K562 (cell line): ENCODE data around the gene FAM149B1. TPM values are rescaled to one million over a fixed set of nuclear protein-coding genes. Genes with fewer than 3 reads are reported as not detected.

Experiments
- ARHGAP35 ChIP-seq: fragments of 450-650 bp; IDR thresholded peaks from 2 replicates; pipeline ENCODE4 v1.6.1; 2018; ENCODE audit not compliant: partially characterized antibody
- DNMT1 ChIP-seq: fragments of 450-650 bp; IDR thresholded peaks from 2 replicates; pipeline ENCODE4 v1.6.1; 2016; ENCODE audit warnings: antibody characterized with exemption, mild to moderate bottlenecking
- HNRNPUL1 ChIP-seq: fragments of 200-400 bp; formaldehyde crosslinking; IDR thresholded peaks from 2 replicates; pipeline ENCODE4 v1.6.1; 2017; ENCODE audit warnings: low read length
- KDM1A ChIP-seq, 2 experiments: fragments of 450-650 bp; IDR thresholded peaks; 2 replicates each; pipeline ENCODE4 v1.6.1; 2016; ENCODE audit warnings: mild to moderate bottlenecking in 2 of 2
- U2AF2 ChIP-seq: fragments of 200-400 bp; formaldehyde crosslinking; optimal IDR thresholded peaks from 2 replicates; pipeline ENCODE3; 2017; ENCODE audit warnings: low read depth, mild to moderate bottlenecking, low read length
- ZFP36 ChIP-seq: fragments of 150-350 bp; IDR thresholded peaks from 2 replicates; pipeline ENCODE4 v1.6.1; 2018; ENCODE audit warnings: low read length, low read depth; ENCODE audit not compliant: partially characterized antibody
- ZNF239 ChIP-seq: fragments of 250-450 bp; sonication (Bioruptor Pico); IDR thresholded peaks from 2 replicates; pipeline ENCODE4 v1.4.0; 2020; ENCODE audit warnings: mild to moderate bottlenecking
- ZNF668 ChIP-seq: fragments of 250-450 bp; sonication (Bioruptor Pico); IDR thresholded peaks from 2 replicates; pipeline ENCODE4 v1.8.0; 2022; ENCODE audit warnings: mild to moderate bottlenecking, inconsistent platforms
- polyA plus RNA-seq, 8 experiments: library from polyadenylated mRNA; depleted of rRNA in 4 of 8; stranded (reverse) in 5 of 8; unstranded in 3 of 8; fragments of >200 nt; fragmentation: Nextera tagmentation in 2 of 8; fragmentation: Illumina TruSeq in 1 of 8; extraction: Ambion mirVana in 2 of 8; extraction: Trizol in 1 of 8; gene quantifications; 2 replicates each; pipeline versions ENCODE4 v1.2.1 to v1.2.3, GENCODE V29; 2011 to 2014; ENCODE audit warnings: inconsistent platforms in 1 of 8, missing spikeins in 1 of 8
- total RNA-seq, 7 experiments: library from RNA; depleted of rRNA in 6 of 7; stranded (reverse); fragments of >200 nt in 6 of 7; fragmentation: Illumina TruSeq in 2 of 7; extraction: Trizol in 2 of 7; gene quantifications; 2 replicates each; pipeline versions ENCODE4 v1.2.1 to v1.2.3, GENCODE V29; 2011 to 2021; ENCODE audit warnings: low replicate concordance in 1 of 7
- TF ChIP-seq, protein P1 (sequence below): fragments of 250-450 bp; sonication (Bioruptor Pico); IDR thresholded peaks from 2 replicates; pipeline ENCODE4 v1.5.0; 2022; ENCODE audit warnings: mild to moderate bottlenecking
- TF ChIP-seq, protein P2 (sequence below): fragments of 250-450 bp; sonication (Bioruptor Pico); IDR thresholded peaks from 2 replicates; pipeline ENCODE4 v1.8.0; 2022; ENCODE audit warnings: inconsistent platforms
- TF ChIP-seq, protein P3 (sequence below): fragments of 150-350 bp; conservative IDR thresholded peaks from 2 replicates; pipeline ENCODE4 v1.6.1; 2014; ENCODE audit warnings: low read length
- TF ChIP-seq, protein P4 (sequence below): fragments of 250-450 bp; sonication (Bioruptor Pico); IDR thresholded peaks from 2 replicates; pipeline ENCODE4 v1.9.0; 2021; ENCODE audit warnings: mild to moderate bottlenecking

FAM149B1 gene
- total and polyA plus RNA-seq, 9 of the 15 experiments (the other 6 are each of a cell fraction or from before 2014, with no cell fraction given) = 4.2 to 18.5 (median 9.3) TPM

DNA sequence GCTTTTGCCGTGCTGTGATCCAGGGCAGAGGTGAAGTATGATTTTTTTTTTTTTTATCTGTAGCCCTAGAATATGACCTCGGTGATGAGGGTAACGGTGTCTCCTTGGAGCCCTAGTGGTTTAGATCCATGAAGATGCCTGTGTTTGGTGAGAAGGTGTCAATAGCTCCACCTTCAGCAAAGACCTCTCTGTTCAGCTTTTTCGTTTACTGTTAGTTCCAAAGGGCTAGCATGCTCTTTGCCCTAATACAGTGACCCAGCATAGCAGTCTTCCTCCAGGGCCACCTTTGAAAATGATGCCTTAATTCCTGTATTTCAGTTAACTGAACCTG, 85.3 kb downstream of the FAM149B1 start (continued):
- TF ChIP-seq, protein P1, sequence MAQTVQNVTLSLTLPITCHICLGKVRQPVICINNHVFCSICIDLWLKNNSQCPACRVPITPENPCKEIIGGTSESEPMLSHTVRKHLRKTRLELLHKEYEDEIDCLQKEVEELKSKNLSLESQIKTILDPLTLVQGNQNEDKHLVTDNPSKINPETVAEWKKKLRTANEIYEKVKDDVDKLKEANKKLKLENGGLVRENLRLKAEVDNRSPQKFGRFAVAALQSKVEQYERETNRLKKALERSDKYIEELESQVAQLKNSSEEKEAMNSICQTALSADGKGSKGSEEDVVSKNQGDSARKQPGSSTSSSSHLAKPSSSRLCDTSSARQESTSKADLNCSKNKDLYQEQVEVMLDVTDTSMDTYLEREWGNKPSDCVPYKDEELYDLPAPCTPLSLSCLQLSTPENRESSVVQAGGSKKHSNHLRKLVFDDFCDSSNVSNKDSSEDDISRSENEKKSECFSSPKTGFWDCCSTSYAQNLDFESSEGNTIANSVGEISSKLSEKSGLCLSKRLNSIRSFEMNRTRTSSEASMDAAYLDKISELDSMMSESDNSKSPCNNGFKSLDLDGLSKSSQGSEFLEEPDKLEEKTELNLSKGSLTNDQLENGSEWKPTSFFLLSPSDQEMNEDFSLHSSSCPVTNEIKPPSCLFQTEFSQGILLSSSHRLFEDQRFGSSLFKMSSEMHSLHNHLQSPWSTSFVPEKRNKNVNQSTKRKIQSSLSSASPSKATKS = no peak
- no peak for TF ChIP-seq ZFP36
- TF ChIP-seq HNRNPUL1 = no peak
- TF ChIP-seq, protein P2, sequence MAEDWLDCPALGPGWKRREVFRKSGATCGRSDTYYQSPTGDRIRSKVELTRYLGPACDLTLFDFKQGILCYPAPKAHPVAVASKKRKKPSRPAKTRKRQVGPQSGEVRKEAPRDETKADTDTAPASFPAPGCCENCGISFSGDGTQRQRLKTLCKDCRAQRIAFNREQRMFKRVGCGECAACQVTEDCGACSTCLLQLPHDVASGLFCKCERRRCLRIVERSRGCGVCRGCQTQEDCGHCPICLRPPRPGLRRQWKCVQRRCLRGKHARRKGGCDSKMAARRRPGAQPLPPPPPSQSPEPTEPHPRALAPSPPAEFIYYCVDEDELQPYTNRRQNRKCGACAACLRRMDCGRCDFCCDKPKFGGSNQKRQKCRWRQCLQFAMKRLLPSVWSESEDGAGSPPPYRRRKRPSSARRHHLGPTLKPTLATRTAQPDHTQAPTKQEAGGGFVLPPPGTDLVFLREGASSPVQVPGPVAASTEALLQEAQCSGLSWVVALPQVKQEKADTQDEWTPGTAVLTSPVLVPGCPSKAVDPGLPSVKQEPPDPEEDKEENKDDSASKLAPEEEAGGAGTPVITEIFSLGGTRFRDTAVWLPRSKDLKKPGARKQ (CRISPR knock-in tag) = no peak
- TF ChIP-seq, protein P3, sequence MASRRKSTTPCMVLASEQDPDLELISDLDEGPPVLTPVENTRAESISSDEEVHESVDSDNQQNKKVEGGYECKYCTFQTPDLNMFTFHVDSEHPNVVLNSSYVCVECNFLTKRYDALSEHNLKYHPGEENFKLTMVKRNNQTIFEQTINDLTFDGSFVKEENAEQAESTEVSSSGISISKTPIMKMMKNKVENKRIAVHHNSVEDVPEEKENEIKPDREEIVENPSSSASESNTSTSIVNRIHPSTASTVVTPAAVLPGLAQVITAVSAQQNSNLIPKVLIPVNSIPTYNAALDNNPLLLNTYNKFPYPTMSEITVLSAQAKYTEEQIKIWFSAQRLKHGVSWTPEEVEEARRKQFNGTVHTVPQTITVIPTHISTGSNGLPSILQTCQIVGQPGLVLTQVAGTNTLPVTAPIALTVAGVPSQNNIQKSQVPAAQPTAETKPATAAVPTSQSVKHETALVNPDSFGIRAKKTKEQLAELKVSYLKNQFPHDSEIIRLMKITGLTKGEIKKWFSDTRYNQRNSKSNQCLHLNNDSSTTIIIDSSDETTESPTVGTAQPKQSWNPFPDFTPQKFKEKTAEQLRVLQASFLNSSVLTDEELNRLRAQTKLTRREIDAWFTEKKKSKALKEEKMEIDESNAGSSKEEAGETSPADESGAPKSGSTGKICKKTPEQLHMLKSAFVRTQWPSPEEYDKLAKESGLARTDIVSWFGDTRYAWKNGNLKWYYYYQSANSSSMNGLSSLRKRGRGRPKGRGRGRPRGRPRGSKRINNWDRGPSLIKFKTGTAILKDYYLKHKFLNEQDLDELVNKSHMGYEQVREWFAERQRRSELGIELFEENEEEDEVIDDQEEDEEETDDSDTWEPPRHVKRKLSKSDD = no peak
- TF ChIP-seq ARHGAP35 = no peak
- no peak for TF ChIP-seq ZNF668 (CRISPR knock-in tag)
- no peak for TF ChIP-seq U2AF2
- no peak for TF ChIP-seq ZNF239 (CRISPR knock-in tag)
- TF ChIP-seq, protein P4, sequence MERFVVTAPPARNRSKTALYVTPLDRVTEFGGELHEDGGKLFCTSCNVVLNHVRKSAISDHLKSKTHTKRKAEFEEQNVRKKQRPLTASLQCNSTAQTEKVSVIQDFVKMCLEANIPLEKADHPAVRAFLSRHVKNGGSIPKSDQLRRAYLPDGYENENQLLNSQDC = no peak
- TF ChIP-seq KDM1A (IDR thresholded peaks at IDR 0.05) = no peak
- TF ChIP-seq DNMT1 = no peak
- TF ChIP-seq, all 486 proteins: peak for 15
